CD4-positive, alpha-beta memory T cell (primary cell): ENCODE results near the gene MLF2. TPM values are rescaled to one million over a fixed set of nuclear protein-coding genes. Genes with fewer than 3 reads are reported as not detected.

ENCODE experiments used
- CTCF ChIA-PET: fragments of 350-600 bp; sonication (Branson Sonifier 250); formaldehyde crosslinking; loops from one replicate; lab custom pipeline; 2021; ENCODE audit warnings: inconsistent platforms; ENCODE audit not compliant: partially characterized antibody; lab: Charles Lee
- POLR2A ChIA-PET: fragments of 350-600 bp; sonication (Branson Sonifier 250); formaldehyde crosslinking; loops from one replicate; lab custom pipeline; 2021; ENCODE audit not compliant: partially characterized antibody; lab: Charles Lee
- DNase-seq, 5 donors: peaks; one replicate each; pipeline versions ENCODE4 v3.0.0 to v3.0.0-alpha.2; 2020 to 2022; ENCODE audit warnings: mixed read lengths in 1 of 5
- H3K27ac ChIP-seq: one replicate; pipeline ENCODE4 v1.7.0; 2013; ENCODE audit warnings: low read depth, low read length
- H3K27me3 ChIP-seq: 2 replicates; pipeline ENCODE4 v1.7.0; 2013; ENCODE audit warnings: mild to moderate bottlenecking, low read length, moderate library complexity; ENCODE audit not compliant: insufficient read depth
- H3K36me3 ChIP-seq: 2 replicates; pipeline ENCODE4 v1.7.0; 2013; ENCODE audit warnings: mild to moderate bottlenecking, low read length, moderate library complexity; ENCODE audit not compliant: insufficient read depth
- H3K4me1 ChIP-seq: 2 replicates; pipeline ENCODE4 v1.7.0; 2013; ENCODE audit warnings: mild to moderate bottlenecking, low read length, moderate library complexity; ENCODE audit not compliant: insufficient read depth
- H3K4me3 ChIP-seq, 2 donors: one replicate each; pipeline ENCODE4 v1.7.0; 2013; ENCODE audit warnings: low read length in 2 of 2, mild to moderate bottlenecking in 1 of 2
- H3K9me3 ChIP-seq, 2 donors: one replicate each; pipeline ENCODE4 v1.7.0; 2013; ENCODE audit warnings: low read length in 2 of 2, control low read depth in 1 of 2; ENCODE audit not compliant: control insufficient read depth in 1 of 2
- H3K27ac Mint-ChIP-seq, 7 donors: one replicate each; pipeline ENCODE4 v1.8.0; 2020 to 2021; ENCODE audit warnings: mixed read lengths in 7 of 7, mild to moderate bottlenecking in 6 of 7, inconsistent platforms in 3 of 7, moderate library complexity in 3 of 7
- H3K27me3 Mint-ChIP-seq, 2 donors: one replicate each; pipeline ENCODE4 v1.8.0; 2020 to 2021; ENCODE audit warnings: mixed read lengths in 2 of 2
- H3K36me3 Mint-ChIP-seq, 2 donors: one replicate each; pipeline ENCODE4 v1.8.0; 2020 to 2021; ENCODE audit warnings: mixed read lengths in 2 of 2, inconsistent platforms in 1 of 2, mild to moderate bottlenecking in 1 of 2
- H3K4me1 Mint-ChIP-seq, 4 donors: one replicate each; pipeline ENCODE4 v1.8.0; 2020 to 2021; ENCODE audit warnings: mixed read lengths in 4 of 4, mild to moderate bottlenecking in 1 of 4
- H3K4me3 Mint-ChIP-seq, 8 donors: one replicate each; pipeline ENCODE4 v1.8.0; 2020 to 2021; ENCODE audit warnings: mixed read lengths in 8 of 8, mild to moderate bottlenecking in 7 of 8, moderate library complexity in 6 of 8, inconsistent platforms in 3 of 8
- H3K9me3 Mint-ChIP-seq, 8 donors: one replicate each; pipeline ENCODE4 v1.8.0; 2020 to 2021; ENCODE audit warnings: mixed read lengths in 8 of 8, mild to moderate bottlenecking in 5 of 8, inconsistent platforms in 3 of 8, moderate library complexity in 1 of 8
- intact Hi-C: fragments of 100-400 bp; cut with micrococcal nuclease; formaldehyde crosslinking; loops from one replicate; pipeline ENCODE4 v1.15.1; 2023
- polyA plus RNA-seq, 2 donors: library from polyadenylated mRNA; unstranded; fragments of 300-500 nt; fragmentation: Illumina TruSeq; gene quantifications; one replicate each; pipeline ENCODE4 v1.2.3, GENCODE V29; 2021
- total RNA-seq, 2 experiments: library from RNA; stranded (reverse); gene quantifications; one replicate each; pipeline ENCODE4 v1.2.3, GENCODE V29; 2021

The MLF2 gene
- total and polyA plus RNA-seq, 4 experiments from 2014 or later, result 79.8 to 130 (median 95.7) TPM

DNA sequence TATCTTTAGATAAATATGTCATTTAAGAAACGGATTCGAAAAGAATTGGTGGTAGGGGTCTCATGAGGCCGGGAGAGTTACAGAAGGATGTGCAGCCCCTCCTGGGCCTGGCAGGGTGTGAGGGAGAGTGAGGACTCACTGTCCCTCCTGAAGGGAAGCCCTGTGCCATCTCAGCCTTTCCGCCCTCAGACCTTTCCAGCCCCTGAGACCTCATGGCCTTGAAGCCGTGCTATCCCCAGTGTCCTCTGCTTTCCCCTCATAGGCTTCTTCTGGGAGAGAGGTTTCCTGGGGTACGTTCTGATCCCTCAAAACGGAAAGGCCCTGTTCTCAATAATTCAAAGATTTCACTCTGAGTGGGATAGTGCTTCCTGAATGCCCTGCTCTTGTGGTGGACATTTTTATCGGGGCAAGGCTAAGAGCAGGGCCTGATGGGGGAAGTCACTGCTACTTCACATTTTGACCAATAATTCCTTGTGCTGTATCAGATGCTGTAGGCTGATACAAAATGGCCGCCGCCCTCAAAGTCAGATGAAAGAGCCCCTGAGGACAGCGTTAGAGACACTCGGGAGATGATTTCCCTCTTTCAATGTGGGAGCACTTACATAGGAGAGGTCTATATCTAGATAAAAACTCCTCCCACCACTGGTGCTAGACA lies 37.7 kb upstream of the MLF2 start:
- Histone ChIP-seq H3K27ac (peak overlapping the region; percentile 83), H3K36me3 (peaks cover 11% of the 10 kb centered on the region), H3K4me1 (peaks cover 60% of the 10 kb centered on the region), H3K4me3 (peak overlapping the region; percentile 79 to 95), H3K9me3 (no peaks in the 10 kb centered on the region), H3K27me3 (no peaks in the 10 kb centered on the region)
- DNase-seq, result peak; percentile 51 to 66 (median 55)
- H3K9me3 Mint-ChIP-seq, result no peaks in the 10 kb centered on the region
- H3K4me1 Mint-ChIP-seq, result peaks cover 47 to 94% (median 64%) of the 10 kb centered on the region in 4 donors
- ChIA-PET POLR2A (interaction anchor here (1.1 to 3.6 kb wide), 22 partner anchors 8 to 187 kb away, joined by 3 to 36 read pairs (median 17); partner anchors contain the start of genes CDCA3, COPS7A, GPR162 and LAG3), CTCF (interaction anchor here (1.7 to 28.3 kb wide), 9 partner anchors 10 to 106 kb away, joined by 3 to 303 read pairs (median 21); partner anchors contain the start of genes COPS7A, GPR162, LAG3 and MLF2)
- intact Hi-C loops, result loop anchor here (1.0 kb wide), 1 partner anchor 37 kb away; the partner anchor contains the start of gene MLF2
- peaks cover 9 to 41% of the 10 kb centered on the region in 2 donors for H3K36me3 Mint-ChIP-seq
- peak overlapping the region; percentile 90 to 99 (median 98) for H3K27ac Mint-ChIP-seq
- H3K27me3 Mint-ChIP-seq, result no peaks in the 10 kb centered on the region
- peak overlapping the region; percentile 95 to 99 (median 98) for H3K4me3 Mint-ChIP-seq

DNA sequence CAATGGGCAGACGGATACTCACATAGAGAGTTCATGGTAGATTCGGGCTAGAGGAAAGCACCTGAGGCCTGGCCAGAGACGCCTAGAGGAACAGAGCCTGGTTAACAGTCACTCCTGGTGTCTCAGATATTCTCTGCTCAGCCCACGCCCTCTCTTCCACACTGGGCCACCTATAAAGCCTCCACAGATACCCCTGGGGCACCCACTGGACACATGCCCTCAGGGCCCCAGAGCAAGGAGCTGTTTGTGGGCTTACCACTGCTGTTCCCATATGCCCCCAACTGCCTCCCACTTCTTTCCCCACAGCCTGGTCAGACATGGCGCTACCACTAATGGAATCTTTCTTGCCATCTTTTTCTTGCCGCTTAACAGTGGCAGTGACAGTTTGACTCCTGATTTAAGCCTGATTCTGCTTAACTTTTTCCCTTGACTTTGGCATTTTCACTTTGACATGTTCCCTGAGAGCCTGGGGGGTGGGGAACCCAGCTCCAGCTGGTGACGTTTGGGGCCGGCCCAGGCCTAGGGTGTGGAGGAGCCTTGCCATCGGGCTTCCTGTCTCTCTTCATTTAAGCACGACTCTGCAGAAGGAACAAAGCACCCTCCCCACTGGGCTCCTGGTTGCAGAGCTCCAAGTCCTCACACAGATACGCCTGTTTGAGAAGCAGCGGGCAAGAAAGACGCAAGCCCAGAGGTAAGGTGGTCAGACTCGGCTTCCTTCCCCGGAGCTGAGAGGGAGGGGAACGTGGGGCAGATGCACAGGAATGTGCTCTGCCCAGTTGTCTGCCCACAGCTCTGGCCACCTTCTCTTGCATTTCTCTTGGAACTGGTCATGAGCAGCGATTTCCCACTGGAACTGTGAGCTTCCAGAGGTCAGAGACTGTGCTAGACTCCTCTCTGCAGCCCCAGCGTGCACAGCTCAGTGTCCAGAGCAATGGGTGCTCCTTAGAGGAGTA lies 36.3 kb upstream of the MLF2 start, which contains the start of gene CD4:
CD4 (plus strand) TSS at position 557 of the 953 bp plus-strand sequence. CDS start 10,611 bp downstream, outside the sequence.
- POLR2A ChIA-PET, result interaction anchor here (0.6 to 2.8 kb wide), 37 partner anchors 9 to 327 kb away, joined by 3 to 36 read pairs (median 4); partner anchors contain the start of genes C12orf57, COPS7A, GPR162 and LAG3

DNA sequence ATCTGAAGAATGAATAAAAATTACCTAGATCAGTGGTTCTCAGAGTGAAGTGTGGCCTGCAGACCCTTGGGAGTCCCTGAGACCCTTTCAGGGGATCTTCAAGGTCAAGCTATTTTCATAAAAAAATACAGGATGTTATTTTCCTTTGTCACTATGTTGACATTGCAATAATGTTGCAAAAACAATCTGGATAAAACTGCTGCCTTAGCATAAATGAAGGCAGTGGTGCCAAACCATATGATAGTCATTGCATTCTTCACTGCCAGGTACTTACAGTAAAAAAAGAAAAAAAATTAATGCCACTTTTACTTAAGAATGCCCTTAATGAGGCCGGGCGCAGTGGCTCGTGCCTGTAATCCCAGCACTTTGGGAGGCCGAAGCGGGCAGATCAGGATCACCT lies 34.4 kb upstream of the MLF2 start:
- peak overlapping the region in 7 of 8 donors; percentile 65 to 87 (median 74) for H3K4me3 Mint-ChIP-seq
- no peak for DNase-seq
- H3K36me3 ChIP-seq, result no peaks in the 10 kb centered on the region
- peak overlapping the region; percentile 70 for H3K27ac ChIP-seq
- ChIA-PET POLR2A (interaction anchor here (0.7 to 2.5 kb wide), 12 partner anchors 9 to 182 kb away, joined by 3 to 21 read pairs (median 5); partner anchors contain the start of genes GPR162, MLF2, P3H3 and USP5), CTCF (interaction anchor here (1.3 to 28.3 kb wide), 6 partner anchors 10 to 83 kb away, joined by 3 to 343 read pairs (median 38); partner anchors contain the start of genes GPR162, LAG3, MLF2 and P3H3)
- no peaks in the 10 kb centered on the region for H3K27me3 ChIP-seq
- H3K27me3 Mint-ChIP-seq, result no peaks in the 10 kb centered on the region
- H3K4me3 ChIP-seq, result no peak overlapping the region
- peaks cover 0 to 15% of the 10 kb centered on the region in 2 donors for H3K36me3 Mint-ChIP-seq
- H3K9me3 Mint-ChIP-seq, result no peaks in the 10 kb centered on the region
- peaks cover 31 to 86% (median 60%) of the 10 kb centered on the region in 4 donors for H3K4me1 Mint-ChIP-seq
- peak overlapping the region; percentile 89 to 97 (median 96) for H3K27ac Mint-ChIP-seq
- H3K4me1 ChIP-seq, result peaks cover 54% of the 10 kb centered on the region
- intact Hi-C loops, result loop anchor here (10.0 kb wide), 1 partner anchor 363 kb away; no protein-coding TSS in a partner anchor
- no peaks in the 10 kb centered on the region for H3K9me3 ChIP-seq

More for the DNA sequence above, 36.3 kb upstream of the MLF2 start, which contains the start of gene CD4:
- Histone ChIP-seq H3K4me3 (peak within 1 kb of the TSS; percentile 79 to 95), H3K27me3 (no peaks in the 10 kb centered on the region), H3K9me3 (no peaks in the 10 kb centered on the region), H3K4me1 (peaks cover 63% of the 10 kb centered on the region), H3K27ac (peak within 1 kb of the TSS; percentile 83), H3K36me3 (no peaks in the 10 kb centered on the region)
- intact Hi-C loops, result loop anchor here (10.0 kb wide), 1 partner anchor 364 kb away; no protein-coding TSS in a partner anchor
- peak within 1 kb of the TSS; percentile 95 to 99 (median 98) for H3K4me3 Mint-ChIP-seq
- DNase-seq, result peak; percentile 78 to 87 (median 79)
- CTCF ChIA-PET, result interaction anchor here (0.8 to 28.3 kb wide), 10 partner anchors 9 to 105 kb away, joined by 3 to 303 read pairs (median 8); partner anchors contain the start of genes GPR162, LAG3, MLF2 and P3H3
- peaks cover 0 to 29% of the 10 kb centered on the region in 2 donors for H3K36me3 Mint-ChIP-seq
- H3K9me3 Mint-ChIP-seq, result no peaks in the 10 kb centered on the region
- H3K27me3 Mint-ChIP-seq, result no peaks in the 10 kb centered on the region
- H3K27ac Mint-ChIP-seq, result peak within 1 kb of the TSS; percentile 90 to 99 (median 98)
- H3K4me1 Mint-ChIP-seq, result peaks cover 41 to 95% (median 64%) of the 10 kb centered on the region in 4 donors

DNA sequence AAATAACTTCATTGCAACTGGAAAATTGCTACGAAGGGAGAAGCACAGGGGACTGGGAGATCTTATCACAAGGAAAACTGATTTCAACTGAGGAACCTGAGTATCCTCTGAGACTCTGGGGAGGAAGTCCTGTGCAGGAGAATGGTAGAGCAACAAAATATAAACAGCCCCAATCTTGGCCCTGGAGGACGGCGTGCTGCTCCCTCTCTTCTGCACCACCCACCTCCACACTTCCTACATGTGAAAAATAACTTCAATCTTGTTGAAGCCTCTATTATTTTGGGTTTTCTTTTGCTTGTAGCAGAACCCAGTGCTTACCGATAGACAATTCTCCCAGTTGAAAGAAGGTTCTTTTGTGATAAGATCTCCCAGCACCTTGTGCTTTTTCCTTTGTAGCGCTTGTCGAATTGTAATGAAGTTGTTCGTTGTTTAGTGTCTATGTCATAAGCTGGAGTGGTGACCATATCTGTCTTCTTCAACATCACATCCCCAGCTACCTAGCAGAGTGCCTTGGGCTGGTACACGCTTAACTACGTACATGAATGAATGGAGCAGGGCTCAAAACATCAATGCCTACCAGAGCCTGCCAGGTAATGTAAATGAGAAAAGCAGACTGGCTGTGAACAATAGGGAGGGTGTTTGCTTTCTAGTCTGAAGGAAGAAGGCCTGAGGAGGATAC lies 33.6 kb upstream of the MLF2 start:
- Mint-ChIP-seq H3K4me1 (peaks cover 27 to 79% (median 57%) of the 10 kb centered on the region in 4 donors), H3K4me3 (peak overlapping the region; percentile 65 to 87 (median 73)), H3K27ac (peak overlapping the region; percentile 89 to 97 (median 96)), H3K27me3 (no peaks in the 10 kb centered on the region), H3K9me3 (no peaks in the 10 kb centered on the region), H3K36me3 (peaks cover 0 to 11% of the 10 kb centered on the region in 2 donors)
- H3K4me3 ChIP-seq, result peak overlapping the region in 1 of 2 donors; percentile 36
- peak; percentile 61 to 75 (median 68) for DNase-seq
- CTCF ChIA-PET, result interaction anchor here (1.3 to 28.3 kb wide), 7 partner anchors 9 to 83 kb away, joined by 3 to 343 read pairs (median 13); partner anchors contain the start of genes GPR162, LAG3, MLF2 and P3H3
- no peaks in the 10 kb centered on the region for H3K36me3 ChIP-seq
- H3K27ac ChIP-seq, result peak overlapping the region; percentile 70
- intact Hi-C loops, result loop anchor here (10.0 kb wide), 1 partner anchor 362 kb away; no protein-coding TSS in a partner anchor
- no peaks in the 10 kb centered on the region for H3K27me3 ChIP-seq
- peaks cover 52% of the 10 kb centered on the region for H3K4me1 ChIP-seq
- POLR2A ChIA-PET, result interaction anchor here (0.6 to 2.2 kb wide), 12 partner anchors 9 to 181 kb away, joined by 3 to 21 read pairs (median 5); partner anchors contain the start of genes GPR162, MLF2, P3H3 and PTMS
- no peaks in the 10 kb centered on the region for H3K9me3 ChIP-seq

DNA sequence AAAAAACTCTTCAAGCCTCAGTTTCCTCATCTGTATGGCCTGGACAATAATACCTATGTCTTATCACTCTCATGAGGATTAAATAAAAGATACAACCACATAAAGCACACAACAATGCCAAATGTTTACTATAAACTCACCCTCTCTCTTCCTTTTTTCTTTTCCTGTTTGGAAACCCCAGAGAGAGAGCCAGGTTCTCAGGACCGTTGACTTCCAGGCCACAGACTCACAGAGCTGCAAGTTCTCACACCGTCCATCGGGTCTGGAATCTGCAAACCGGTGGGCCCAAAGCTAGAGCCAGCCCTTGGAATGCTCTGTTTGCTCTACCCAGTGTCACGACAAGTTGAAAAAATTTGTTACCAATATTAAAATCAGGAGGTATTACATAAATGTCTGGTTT lies 31.8 kb upstream of the MLF2 start:
- no peaks in the 10 kb centered on the region for H3K27me3 Mint-ChIP-seq
- H3K36me3 Mint-ChIP-seq, result peaks cover 0 to 6% of the 10 kb centered on the region in 2 donors
- peak overlapping the region; percentile 43 to 89 (median 80) for H3K27ac Mint-ChIP-seq
- Histone ChIP-seq H3K27me3 (no peaks in the 10 kb centered on the region), H3K27ac (peak overlapping the region; percentile 12), H3K4me3 (no peak overlapping the region), H3K4me1 (peaks cover 52% of the 10 kb centered on the region), H3K36me3 (no peaks in the 10 kb centered on the region), H3K9me3 (no peaks in the 10 kb centered on the region)
- ChIA-PET CTCF (interaction anchor here (0.5 to 28.3 kb wide), 5 partner anchors 16 to 175 kb away, joined by 3 to 343 read pairs (median 64); partner anchors contain the start of genes GPR162, LAG3, MLF2 and P3H3), POLR2A (interaction anchor here (0.8 to 5.2 kb wide), 4 partner anchors 8 to 96 kb away, joined by 3 to 26 read pairs (median 6); partner anchors contain the start of genes MLF2 and ZNF384)
- no peak for DNase-seq
- H3K9me3 Mint-ChIP-seq, result no peaks in the 10 kb centered on the region
- H3K4me1 Mint-ChIP-seq, result peaks cover 24 to 71% (median 53%) of the 10 kb centered on the region in 4 donors
- H3K4me3 Mint-ChIP-seq, result peak overlapping the region in 3 of 8 donors; percentile 7 to 50 (median 20)
- intact Hi-C loops, result loop anchor here (10.0 kb wide), 1 partner anchor 360 kb away; no protein-coding TSS in a partner anchor
